ENCODE measurements around the gene CBX5.
A peak's percentile ranks its signal among the peaks of the same experiment; 100 is the strongest.

CBX5 gene

GRCh38 chr12:54266852-54267251, 13.1 kb downstream of the CBX5 start:
- DNase-seq (ENCODE audit: low read depth), result no peak
- no peak for TF ChIP-seq CTCF (conservative IDR thresholded peaks at IDR 0.05; ENCODE audit: low read depth, low read length)
- no peak overlapping the region for H3K4me3 ChIP-seq (ENCODE audit: low read length)

- H3K4me3 ChIP-seq (ENCODE audit: low read length), result no peak overlapping the region
These were observed 14.5 kb downstream of the CBX5 start for GRCh38 chr12:54265364-54265812.

GRCh38 chr12:54262403-54262925, 17.5 kb downstream of the CBX5 start:
- TF ChIP-seq CTCF (conservative IDR thresholded peaks at IDR 0.05; ENCODE audit: low read depth, low read length), result no peak
- no peak overlapping the region for H3K4me3 ChIP-seq (ENCODE audit: low read length)
- DNase-seq (ENCODE audit: low read depth), result no peak

More at GRCh38 chr12:54265364-54265812, 14.5 kb downstream of the CBX5 start:
- no peak for TF ChIP-seq CTCF (conservative IDR thresholded peaks at IDR 0.05; ENCODE audit: low read depth, low read length)
- no peak for DNase-seq (ENCODE audit: low read depth)

GRCh38 chr12:54261815-54262402, 18.0 kb downstream of the CBX5 start:
- H3K4me3 ChIP-seq (ENCODE audit: low read length), result no peak overlapping the region
- no peak for DNase-seq (ENCODE audit: low read depth)
- no peak for TF ChIP-seq CTCF (conservative IDR thresholded peaks at IDR 0.05; ENCODE audit: low read depth, low read length)

GRCh38 chr12:54259194-54260011, 20.5 kb downstream of the CBX5 start:
- TF ChIP-seq CTCF (conservative IDR thresholded peaks at IDR 0.05; ENCODE audit: low read depth, low read length), result no peak
- DNase-seq (ENCODE audit: low read depth), result peak; percentile 75

GRCh38 chr12:54258201-54258681, 21.7 kb downstream of the CBX5 start:
- H3K4me3 ChIP-seq (ENCODE audit: low read length), result no peak overlapping the region
- no peak for DNase-seq (ENCODE audit: low read depth)
- TF ChIP-seq CTCF (conservative IDR thresholded peaks at IDR 0.05; ENCODE audit: low read depth, low read length), result no peak

More at GRCh38 chr12:54259194-54260011, 20.5 kb downstream of the CBX5 start:
- H3K4me3 ChIP-seq (ENCODE audit: low read length), result peak overlapping the region; percentile 33

Measured in retinal pigment epithelial cell (primary cell).